Measurements from ENCODE around the gene CD82.

Gene CD82

GRCh38 chr11:44621784-44622183 is 56.3 kb downstream of the CD82 start:
- DNase-seq, result no peak

GRCh38 chr11:44622190-44622650 is 56.8 kb downstream of the CD82 start:
- no peak for DNase-seq

- DNase-seq, result no peak
Measured at GRCh38 chr11:44622721-44623258, 57.3 kb downstream of the CD82 start.

GRCh38 chr11:44623341-44623730 is 57.9 kb downstream of the CD82 start:
- DNase-seq, result no peak

- DNase-seq, result peak; percentile 59
Measured at GRCh38 chr11:44623731-44624491, 58.4 kb downstream of the CD82 start.

- no peak for DNase-seq
Measured at GRCh38 chr11:44624761-44625221, 59.3 kb downstream of the CD82 start.

GRCh38 chr11:44625759-44626523 is 60.5 kb downstream of the CD82 start:
- DNase-seq, result no peak

- no peak for DNase-seq
Measured at GRCh38 chr11:44626645-44627044, 61.2 kb downstream of the CD82 start.

- no peak for DNase-seq
Measured at GRCh38 chr11:44627165-44627789, 61.8 kb downstream of the CD82 start.

GRCh38 chr11:44627911-44628729 is 62.7 kb downstream of the CD82 start:
- DNase-seq, result no peak

- DNase-seq, result no peak
Measured at GRCh38 chr11:44628730-44629700, 63.6 kb downstream of the CD82 start.

GRCh38 chr11:44629732-44630345 is 64.4 kb downstream of the CD82 start:
- DNase-seq, result no peak

- DNase-seq, result no peak
Measured at GRCh38 chr11:44630511-44631210, 65.2 kb downstream of the CD82 start.

- DNase-seq, result no peak
Measured at GRCh38 chr11:44631831-44632230, 66.4 kb downstream of the CD82 start.

GRCh38 chr11:44632466-44633123 is 67.1 kb downstream of the CD82 start:
- no peak for DNase-seq

GRCh38 chr11:44633641-44634040 is 68.2 kb downstream of the CD82 start:
- DNase-seq, result no peak

- peak; percentile 90 for DNase-seq
Measured at GRCh38 chr11:44634401-44635281, 69.2 kb downstream of the CD82 start.

- DNase-seq, result no peak
Measured at GRCh38 chr11:44637487-44637886, 72.0 kb downstream of the CD82 start.

All from NCI-H2171 treated with DMSO at 0.1 percent for 48 hours (cell line).